ENCODE results near the gene HOXA6. TPM values are rescaled to one million over a fixed set of nuclear protein-coding genes. Genes with fewer than 3 reads are reported as not detected.

Gene HOXA6
- polyA plus RNA-seq, 1 donor = 4.0 TPM

GRCh38 chr7:27104341-27105058, 43.1 kb downstream of the HOXA6 start:
- H3K4me3 ChIP-seq (ENCODE audit: low read length) = no peak overlapping the region
- peak overlapping the region; percentile 80 for H3K27ac ChIP-seq (ENCODE audit: low read length)
- peaks cover 29% of the 10 kb centered on the region for H3K36me3 ChIP-seq (ENCODE audit: control insufficient read depth, insufficient read depth, low read length)
- WGBS (ENCODE audit: insufficient coverage, low lambda C conversion rate) = 90% methylated on average over 2 of the region's 13 CpGs
- peaks cover 6% of the 10 kb centered on the region for H3K9me3 ChIP-seq (ENCODE audit: control insufficient read depth, low read depth, low read length)
- peaks cover 29% of the 10 kb centered on the region for H3K27me3 ChIP-seq (ENCODE audit: control insufficient read depth, insufficient read depth, low read length)
- DNase-seq = peak in 1 of 2 donors; percentile 33
- H3K4me1 ChIP-seq (ENCODE audit: control insufficient read depth, insufficient read depth, low read length) = peaks cover 8% of the 10 kb centered on the region

DNA sequence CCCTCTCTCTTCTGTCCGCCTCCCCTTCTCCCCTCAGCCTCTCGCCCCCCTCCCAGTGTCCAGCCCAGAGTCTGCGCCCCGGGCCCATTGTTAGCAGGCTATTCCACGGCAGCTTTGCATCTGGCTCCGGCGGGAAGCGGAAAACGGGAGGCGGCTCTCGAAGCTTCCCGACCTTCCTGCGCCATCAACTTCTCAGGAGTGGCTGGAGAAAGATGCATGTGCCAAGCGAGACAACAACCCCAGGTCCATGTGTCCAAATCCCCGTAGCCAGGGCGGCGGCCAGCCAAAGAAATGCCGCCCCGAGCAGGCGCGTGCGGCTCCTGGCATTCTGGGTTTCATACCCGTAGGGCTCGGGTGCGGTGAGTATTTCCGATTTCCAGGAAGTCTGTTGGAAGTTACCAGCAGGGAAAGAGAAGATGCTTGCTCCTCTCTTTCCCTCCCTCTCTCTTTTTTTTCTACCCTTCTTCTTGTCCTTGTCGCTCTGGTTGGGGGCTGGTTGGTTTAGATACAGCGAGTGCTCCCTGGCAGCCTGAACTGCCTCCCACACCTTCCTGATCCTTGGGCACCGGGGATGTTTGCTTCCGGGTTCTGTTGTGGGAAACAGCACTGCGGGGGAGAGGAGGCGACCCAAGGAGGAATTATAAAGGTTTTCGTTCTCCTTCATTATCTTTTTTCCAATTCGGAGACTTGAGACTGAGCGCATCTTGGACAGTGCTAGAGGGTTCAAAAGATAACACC, 43.9 kb downstream of the HOXA6 start:
- Histone ChIP-seq H3K27me3 (ENCODE audit: control insufficient read depth, insufficient read depth, low read length) (peaks cover 34% of the 10 kb centered on the region), H3K4me3 (ENCODE audit: low read length) (peak overlapping the region; percentile 21), H3K4me1 (ENCODE audit: control insufficient read depth, insufficient read depth, low read length) (peaks cover 6% of the 10 kb centered on the region), H3K27ac (ENCODE audit: low read length) (peak overlapping the region; percentile 80), H3K36me3 (ENCODE audit: control insufficient read depth, insufficient read depth, low read length) (peaks cover 22% of the 10 kb centered on the region), H3K9me3 (ENCODE audit: control insufficient read depth, low read depth, low read length) (peaks cover 8% of the 10 kb centered on the region)
- DNase-seq = peak in 1 of 2 donors; percentile 39
- no CpG with 5 or more reads among the region's 35 CpGs for WGBS (ENCODE audit: insufficient coverage, low lambda C conversion rate)

DNA sequence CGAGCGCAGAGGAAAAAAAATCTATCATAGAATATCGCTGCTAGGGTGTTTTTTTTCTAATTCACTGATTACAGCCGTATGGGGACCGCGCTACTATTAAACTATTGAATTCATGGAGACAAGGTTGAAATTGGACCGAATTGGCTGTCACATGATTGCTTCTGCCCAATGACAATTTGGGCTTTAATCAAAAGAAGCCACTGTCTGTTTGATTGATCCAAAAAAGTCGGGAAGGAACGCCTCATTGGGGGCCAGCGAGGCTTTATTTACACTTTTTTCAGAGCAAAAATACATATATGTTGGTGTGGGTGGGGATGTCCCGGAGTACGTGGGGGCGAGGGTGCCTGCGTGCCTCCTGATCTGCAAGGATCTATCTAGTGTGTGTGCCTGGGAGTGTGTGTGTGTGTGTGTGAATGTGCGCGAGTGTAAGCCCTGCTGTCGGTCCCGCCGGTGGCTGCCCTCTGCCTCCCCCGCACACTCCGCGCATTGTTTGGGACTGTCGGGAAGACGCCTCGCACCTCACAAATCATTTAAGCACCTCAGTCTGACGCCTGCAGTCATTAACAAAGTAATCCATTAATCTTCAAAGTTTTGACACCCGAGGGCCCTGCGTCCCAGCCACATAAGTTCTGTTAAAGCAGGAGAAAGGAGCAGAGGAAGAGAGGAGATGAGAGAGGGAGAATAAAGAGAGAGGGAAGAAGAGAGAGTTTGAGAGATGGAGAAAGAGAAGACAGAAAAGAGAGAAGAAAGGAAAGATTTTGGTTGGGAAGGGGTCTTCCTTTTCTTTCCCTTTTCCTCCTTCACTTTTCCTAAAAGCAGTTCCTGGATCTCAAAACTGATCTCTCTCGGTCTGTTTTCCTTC, 44.8 kb downstream of the HOXA6 start, which contains the start of gene HOXA2:
Gene HOXA2 (minus strand): TSS at position 103 of the 862 bp plus-strand sequence. CDS start 183 bp downstream, outside the sequence.
- peak in 1 of 2 donors; percentile 59 for DNase-seq

DNA sequence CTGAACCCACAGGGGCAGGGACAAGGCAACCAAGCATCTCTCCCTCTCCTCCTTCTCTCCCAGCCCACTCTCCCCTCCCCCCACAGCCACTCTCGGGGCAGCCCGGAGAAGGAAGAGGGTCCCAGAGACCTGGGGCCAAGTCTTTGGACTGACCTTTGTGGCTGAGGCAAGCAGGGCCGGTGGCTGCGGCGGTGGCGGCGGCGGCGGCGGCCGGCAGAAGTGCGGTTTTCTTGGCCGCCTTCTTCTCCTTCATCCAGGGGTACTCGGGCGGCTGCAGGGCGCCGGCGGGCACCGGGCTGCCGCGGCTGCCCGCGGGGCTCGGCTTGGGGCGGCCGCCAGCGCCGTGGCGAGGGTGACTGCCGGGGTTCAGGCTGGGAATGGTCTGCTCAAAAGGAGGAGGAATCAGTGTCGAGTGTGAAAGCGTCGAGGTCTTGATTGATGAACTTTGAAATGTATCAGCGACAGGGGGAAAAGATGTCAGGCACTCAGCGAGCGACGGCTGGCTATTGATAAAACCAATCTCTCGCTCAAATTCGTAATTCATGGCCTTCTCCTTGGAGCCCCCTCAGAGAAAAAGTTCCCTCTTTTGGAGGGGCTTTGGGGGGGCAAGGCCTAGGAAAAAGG, 45.5 kb downstream of the HOXA6 start:
- H3K4me1 ChIP-seq (ENCODE audit: control insufficient read depth, insufficient read depth, low read length) = peaks cover 16% of the 10 kb centered on the region
- H3K9me3 ChIP-seq (ENCODE audit: control insufficient read depth, low read depth, low read length) = peaks cover 5% of the 10 kb centered on the region
- DNase-seq = peak in 1 of 2 donors; percentile 64
- peak overlapping the region; percentile 80 for H3K27ac ChIP-seq (ENCODE audit: low read length)
- no CpG with 5 or more reads among the region's 39 CpGs for WGBS (ENCODE audit: insufficient coverage, low lambda C conversion rate)
- H3K27me3 ChIP-seq (ENCODE audit: control insufficient read depth, insufficient read depth, low read length) = peaks cover 48% of the 10 kb centered on the region
- H3K36me3 ChIP-seq (ENCODE audit: control insufficient read depth, insufficient read depth, low read length) = peaks cover 12% of the 10 kb centered on the region
- H3K4me3 ChIP-seq (ENCODE audit: low read length) = peak overlapping the region; percentile 45

More for the DNA sequence above, 44.8 kb downstream of the HOXA6 start, which contains the start of gene HOXA2:
- peaks cover 41% of the 10 kb centered on the region for H3K27me3 ChIP-seq (ENCODE audit: control insufficient read depth, insufficient read depth, low read length)
- H3K9me3 ChIP-seq (ENCODE audit: control insufficient read depth, low read depth, low read length) = peaks cover 5% of the 10 kb centered on the region
- peak within 1 kb of the TSS; percentile 80 for H3K27ac ChIP-seq (ENCODE audit: low read length)
- peak within 1 kb of the TSS; percentile 45 for H3K4me3 ChIP-seq (ENCODE audit: low read length)
- peaks cover 10% of the 10 kb centered on the region for H3K4me1 ChIP-seq (ENCODE audit: control insufficient read depth, insufficient read depth, low read length)
- 34% methylated on average over 3 of the region's 29 CpGs for WGBS (ENCODE audit: insufficient coverage, low lambda C conversion rate)
- peaks cover 16% of the 10 kb centered on the region for H3K36me3 ChIP-seq (ENCODE audit: control insufficient read depth, insufficient read depth, low read length)

DNA sequence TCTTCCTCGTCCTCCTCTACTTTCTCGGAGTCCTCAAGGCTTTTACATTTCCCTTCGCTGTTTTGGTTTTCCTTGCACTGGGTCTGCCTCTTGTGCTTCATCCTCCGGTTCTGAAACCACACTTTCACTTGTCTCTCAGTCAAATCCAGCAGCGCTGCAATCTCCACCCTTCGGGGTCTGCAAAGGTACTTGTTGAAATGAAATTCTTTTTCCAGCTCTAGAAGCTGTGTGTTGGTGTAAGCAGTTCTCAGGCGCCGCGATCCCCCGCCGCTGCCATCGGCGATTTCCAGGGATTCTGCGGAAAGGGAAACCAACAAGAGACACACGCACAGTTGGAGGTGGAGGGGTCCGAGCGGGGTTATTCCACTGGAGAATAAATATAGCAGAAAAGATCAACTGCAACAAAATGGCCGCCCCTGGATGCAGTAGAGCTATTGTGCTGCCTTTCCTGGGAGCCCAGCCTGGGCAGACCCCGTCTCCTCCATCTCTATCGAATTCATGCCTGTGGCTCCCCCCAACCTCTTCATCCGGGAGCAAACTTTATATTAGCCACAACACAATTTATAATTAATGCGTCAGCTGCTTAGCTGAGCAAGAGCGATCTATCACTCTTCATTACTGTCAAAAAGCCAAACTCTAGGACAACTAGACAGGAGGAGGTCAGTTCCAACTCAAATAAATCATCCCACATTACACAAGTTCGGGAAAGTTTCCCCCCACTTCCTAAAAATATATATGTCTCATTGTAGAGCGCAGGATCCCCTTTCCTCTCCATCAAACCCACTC, 46.2 kb downstream of the HOXA6 start:
- peaks cover 17% of the 10 kb centered on the region for H3K4me1 ChIP-seq (ENCODE audit: control insufficient read depth, insufficient read depth, low read length)
- peak overlapping the region; percentile 80 for H3K27ac ChIP-seq (ENCODE audit: low read length)
- peaks cover 2% of the 10 kb centered on the region for H3K9me3 ChIP-seq (ENCODE audit: control insufficient read depth, low read depth, low read length)
- peak in 1 of 2 donors; percentile 62 for DNase-seq
- WGBS (ENCODE audit: insufficient coverage, low lambda C conversion rate) = 34% methylated on average over 3 of the region's 25 CpGs
- H3K36me3 ChIP-seq (ENCODE audit: control insufficient read depth, insufficient read depth, low read length) = peaks cover 12% of the 10 kb centered on the region
- H3K4me3 ChIP-seq (ENCODE audit: low read length) = peak overlapping the region; percentile 45
- peaks cover 49% of the 10 kb centered on the region for H3K27me3 ChIP-seq (ENCODE audit: control insufficient read depth, insufficient read depth, low read length)

GRCh38 chr7:27100694-27101170, 46.8 kb downstream of the HOXA6 start:
- Histone ChIP-seq H3K4me3 (ENCODE audit: low read length) (peak overlapping the region; percentile 45), H3K4me1 (ENCODE audit: control insufficient read depth, insufficient read depth, low read length) (peaks cover 17% of the 10 kb centered on the region), H3K27me3 (ENCODE audit: control insufficient read depth, insufficient read depth, low read length) (peaks cover 49% of the 10 kb centered on the region)

GRCh38 chr7:27099453-27100370, 47.9 kb downstream of the HOXA6 start:
- Histone ChIP-seq H3K4me1 (ENCODE audit: control insufficient read depth, insufficient read depth, low read length) (peaks cover 17% of the 10 kb centered on the region), H3K36me3 (ENCODE audit: control insufficient read depth, insufficient read depth, low read length) (peaks cover 7% of the 10 kb centered on the region), H3K9me3 (ENCODE audit: control insufficient read depth, low read depth, low read length) (peaks cover 2% of the 10 kb centered on the region), H3K27me3 (ENCODE audit: control insufficient read depth, insufficient read depth, low read length) (peaks cover 59% of the 10 kb centered on the region), H3K4me3 (ENCODE audit: low read length) (peak overlapping the region; percentile 88), H3K27ac (ENCODE audit: low read length) (peak overlapping the region; percentile 80)
- DNase-seq = peak in 1 of 2 donors; percentile 28
- WGBS (ENCODE audit: insufficient coverage, low lambda C conversion rate) = 65% methylated on average over 5 of the region's 8 CpGs

More at GRCh38 chr7:27100694-27101170, 46.8 kb downstream of the HOXA6 start:
- Histone ChIP-seq H3K36me3 (ENCODE audit: control insufficient read depth, insufficient read depth, low read length) (peaks cover 11% of the 10 kb centered on the region), H3K27ac (ENCODE audit: low read length) (peak overlapping the region; percentile 80), H3K9me3 (ENCODE audit: control insufficient read depth, low read depth, low read length) (peaks cover 2% of the 10 kb centered on the region)
- DNase-seq = no peak
- WGBS (ENCODE audit: insufficient coverage, low lambda C conversion rate) = 33% methylated on average over 1 of the region's 8 CpGs

GRCh38 chr7:27098578-27099451, 48.8 kb downstream of the HOXA6 start:
- peaks cover 17% of the 10 kb centered on the region for H3K4me1 ChIP-seq (ENCODE audit: control insufficient read depth, insufficient read depth, low read length)
- peaks cover 2% of the 10 kb centered on the region for H3K9me3 ChIP-seq (ENCODE audit: control insufficient read depth, low read depth, low read length)

More at GRCh38 chr7:27098578-27099451, 48.8 kb downstream of the HOXA6 start:
- WGBS (ENCODE audit: insufficient coverage, low lambda C conversion rate) = no CpG with 5 or more reads among the region's 38 CpGs
- DNase-seq = peak in 1 of 2 donors; percentile 75
- peaks cover 61% of the 10 kb centered on the region for H3K27me3 ChIP-seq (ENCODE audit: control insufficient read depth, insufficient read depth, low read length)
- H3K36me3 ChIP-seq (ENCODE audit: control insufficient read depth, insufficient read depth, low read length) = peaks cover 7% of the 10 kb centered on the region
- H3K27ac ChIP-seq (ENCODE audit: low read length) = peak overlapping the region; percentile 80
- peak overlapping the region; percentile 88 for H3K4me3 ChIP-seq (ENCODE audit: low read length)
